GM12878 (cell line): ENCODE results near the gene RNF126. TPM values are rescaled to one million over a fixed set of nuclear protein-coding genes. Genes with fewer than 3 reads are reported as not detected.

ENCODE experiments used
- ATAC-seq: fragments of 200-7000 bp; cut with Tn5 transposase; 3 replicates; pipeline ENCODE4 v1.9.1; 2020; ENCODE audit warnings: mild to moderate bottlenecking, moderate library complexity
- BruUV-seq: library from RNA; stranded (reverse); fragments of 400-500 nt; replicated peaks from 2 replicates; lab custom pipeline; 2021; lab: Mats Ljungman, UMichigan
- CTCF ChIA-PET: fragments of 300-600 bp; sonication (Branson Sonifier 250); formaldehyde crosslinking; extraction: SDS; loops from one replicate; lab custom pipeline; 2021; ENCODE audit warnings: inconsistent platforms; lab: Yijun Ruan, JAX
- POLR2A ChIA-PET: fragments of 350-600 bp; formaldehyde crosslinking; extraction: SDS; loops from one replicate; lab custom pipeline; 2021; ENCODE audit warnings: inconsistent platforms; lab: Charles Lee
- RAD21 ChIA-PET: fragments of 300-600 bp; sonication (Branson Sonifier 250); formaldehyde crosslinking; loops from one replicate; lab custom pipeline; 2023; ENCODE audit warnings: antibody characterized with exemption; ENCODE audit not compliant: unreplicated experiment; lab: Charles Lee
- SMC1A ChIA-PET: fragments of 300-600 bp; sonication (Branson Sonifier 250); formaldehyde crosslinking; loops from one replicate; lab custom pipeline; 2023; ENCODE audit not compliant: unreplicated experiment, uncharacterized antibody; lab: Charles Lee
- DNase-seq: peaks from one replicate; pipeline ENCODE4 v3.0.0-alpha.2; 2011; ENCODE audit warnings: low read depth, low spot score
- FAIRE-seq: peaks from 3 replicates; lab custom pipeline; 2011; peaks lifted over from hg19 to GRCh38; lab: Jason Lieb, UNC
- H2AFZ ChIP-seq: 2 replicates; pipeline ENCODE4 v1.6.0; 2011; ENCODE audit warnings: low read depth, low read length, control low read depth; ENCODE audit not compliant: control insufficient read depth
- H3K27ac ChIP-seq: 2 replicates; pipeline ENCODE4 v1.5.1; 2011; ENCODE audit warnings: control low read depth; ENCODE audit not compliant: control insufficient read depth, insufficient read depth
- H3K27me3 ChIP-seq, 2 experiments: replicated peaks in 1 of 2; 2 replicates each; pipeline versions ENCODE4 v1.6.0 to v1.6.1; 2011; ENCODE audit warnings: low read length in 1 of 2; ENCODE audit not compliant: control insufficient read depth in 2 of 2, insufficient read depth in 2 of 2
- H3K36me3 ChIP-seq, 2 experiments: 2 replicates each; pipeline ENCODE4 v1.5.1; 2011; ENCODE audit warnings: low read length in 1 of 2; ENCODE audit not compliant: control insufficient read depth in 2 of 2, insufficient read depth in 2 of 2
- H3K4me1 ChIP-seq: 2 replicates; pipeline ENCODE4 v1.6.1; 2011; ENCODE audit warnings: mild to moderate bottlenecking, low read length, moderate library complexity, mixed read lengths; ENCODE audit not compliant: control insufficient read depth, insufficient read depth
- H3K4me2 ChIP-seq: 2 replicates; pipeline ENCODE4 v1.6.0; 2011; ENCODE audit warnings: control low read depth; ENCODE audit not compliant: control insufficient read depth, insufficient read depth
- H3K4me3 ChIP-seq: fragments of 200-600 bp; sonication (generic); 2 replicates; pipeline ENCODE4 v1.5.1; 2016
- H3K79me2 ChIP-seq: 2 replicates; pipeline ENCODE4 v1.6.0; 2011; ENCODE audit warnings: low read length; ENCODE audit not compliant: control insufficient read depth, insufficient read depth
- H3K9ac ChIP-seq: 2 replicates; pipeline ENCODE4 v1.8.0; 2011; ENCODE audit warnings: low read length, control low read depth, mixed read lengths; ENCODE audit not compliant: control insufficient read depth, insufficient read depth
- H3K9me3 ChIP-seq: replicated peaks from 3 replicates; pipeline ENCODE4 v1.5.1; 2011; ENCODE audit warnings: mild to moderate bottlenecking, low read length; ENCODE audit not compliant: control insufficient read depth, insufficient read depth
- H4K20me1 ChIP-seq: 2 replicates; pipeline ENCODE4 v1.6.0; 2011; ENCODE audit not compliant: control insufficient read depth, insufficient read depth
- EED ChIP-seq: sonication (generic); IDR thresholded peaks from 2 replicates; pipeline ENCODE4 v1.6.1; 2016; ENCODE audit warnings: antibody characterized with exemption, low read depth
- NR2C1 ChIP-seq: fragments of 450-650 bp; IDR thresholded peaks from 2 replicates; pipeline ENCODE4 v1.6.1; 2017; ENCODE audit warnings: antibody characterized with exemption, mild to moderate bottlenecking, moderate library complexity
- POLR2AphosphoS5 ChIP-seq: IDR thresholded peaks from 2 replicates; pipeline ENCODE4 v1.6.1; 2011; ENCODE audit warnings: mild to moderate bottlenecking, low read length, inconsistent platforms
- RAD21 ChIP-seq: IDR thresholded peaks from 2 replicates; pipeline ENCODE4 v1.6.1; 2011; ENCODE audit warnings: mild to moderate bottlenecking, low read depth, low read length, moderate library complexity; ENCODE audit not compliant: insufficient read depth
- SIX5 ChIP-seq: IDR thresholded peaks from 2 replicates; pipeline ENCODE4 v1.6.1; 2011; ENCODE audit warnings: mild to moderate bottlenecking, low read depth, low read length, moderate library complexity; ENCODE audit not compliant: severe bottlenecking
- SPI1 ChIP-seq: IDR thresholded peaks from 2 replicates; pipeline ENCODE4 v1.6.1; 2011; ENCODE audit warnings: low read depth, mild to moderate bottlenecking, low read length, moderate library complexity, borderline replicate concordance; ENCODE audit not compliant: insufficient read depth
- SREBF2 ChIP-seq: IDR thresholded peaks from 2 replicates; pipeline ENCODE4 v1.6.1; 2012; ENCODE audit warnings: mild to moderate bottlenecking, low read length
- ZNF274 ChIP-seq: IDR thresholded peaks from one replicate; pipeline ENCODE4 v1.8.0; 2011; ENCODE audit not compliant: insufficient read length, insufficient read depth
- WGBS: methylation state at CpG from one replicate; pipeline ENCODE4 v1.1.6; 2016; ENCODE audit warnings: low lambda C conversion rate; ENCODE audit not compliant: insufficient replicate concordance, insufficient coverage; ENCODE audit errors: missing lambda C conversion rate; 5-methylcytosine and 5-hydroxymethylcytosine counted together
- in situ Hi-C: fragments of 300-500 bp; cut with MboI; formaldehyde crosslinking; loops from 9 replicates; pipeline ENCODE4 v1.14.3; 2018; ENCODE audit warnings: mixed read lengths
- intact Hi-C: fragments of 100-400 bp; cut with micrococcal nuclease; formaldehyde crosslinking; loops from one replicate; pipeline ENCODE4 v1.14.2; 2022; ENCODE audit not compliant: unreplicated experiment
- polyA plus RNA-seq, 11 experiments: library from polyadenylated mRNA; depleted of rRNA in 4 of 11; unstranded in 6 of 11; stranded (reverse) in 5 of 11; fragments of >200 nt; fragmentation: Nextera tagmentation in 4 of 11; fragmentation: Illumina TruSeq in 1 of 11; extraction: Ambion mirVana in 4 of 11; extraction: Trizol in 1 of 11; gene quantifications; 1 replicate in 1 of 11; 2 replicates in 10 of 11; pipeline versions ENCODE4 v1.2.1 to v1.2.3, GENCODE V29; 2011 to 2016; ENCODE audit warnings: inconsistent platforms in 2 of 11, missing spikeins in 2 of 11, low read depth in 1 of 11
- total RNA-seq, 4 experiments: library from RNA; depleted of rRNA in 3 of 4; stranded (reverse); fragments of >200 nt in 3 of 4; fragmentation: Illumina TruSeq in 1 of 4; extraction: Trizol in 1 of 4; gene quantifications; 2 replicates each; pipeline versions ENCODE4 v1.2.1 to v1.2.3, GENCODE V29; 2013 to 2021
- TF ChIP-seq, protein P1 (sequence below): IDR thresholded peaks from 2 replicates; pipeline ENCODE4 v1.6.1; 2011; ENCODE audit warnings: borderline replicate concordance, low read depth, mild to moderate bottlenecking, moderate library complexity, low read length; ENCODE audit not compliant: insufficient read depth, poor library complexity, severe bottlenecking
- TF ChIP-seq, protein P2 (sequence below): fragments of 450-650 bp; IDR thresholded peaks from 2 replicates; pipeline ENCODE4 v1.6.1; 2016; ENCODE audit warnings: mild to moderate bottlenecking, moderate library complexity, borderline replicate concordance
- TF ChIP-seq, protein P3 (sequence below): fragments of 450-650 bp; IDR thresholded peaks from 2 replicates; pipeline ENCODE4 v1.6.1; 2017; ENCODE audit warnings: mild to moderate bottlenecking
- TF ChIP-seq, protein P4 (sequence below): IDR thresholded peaks from 2 replicates; pipeline ENCODE4 v1.6.1; 2012; ENCODE audit warnings: low read depth, low read length, improper control_type of control experiment
- TF ChIP-seq, protein P5 (sequence below): IDR thresholded peaks from 2 replicates; pipeline ENCODE4 v1.6.1; 2012; ENCODE audit warnings: low read depth, low read length, improper control_type of control experiment

Gene RNF126
- total and polyA plus RNA-seq, 10 of the 15 experiments (the other 5 are each of a cell fraction or from before 2014, with no cell fraction given), result 0.45 to 100 (median 50.6) TPM

DNA sequence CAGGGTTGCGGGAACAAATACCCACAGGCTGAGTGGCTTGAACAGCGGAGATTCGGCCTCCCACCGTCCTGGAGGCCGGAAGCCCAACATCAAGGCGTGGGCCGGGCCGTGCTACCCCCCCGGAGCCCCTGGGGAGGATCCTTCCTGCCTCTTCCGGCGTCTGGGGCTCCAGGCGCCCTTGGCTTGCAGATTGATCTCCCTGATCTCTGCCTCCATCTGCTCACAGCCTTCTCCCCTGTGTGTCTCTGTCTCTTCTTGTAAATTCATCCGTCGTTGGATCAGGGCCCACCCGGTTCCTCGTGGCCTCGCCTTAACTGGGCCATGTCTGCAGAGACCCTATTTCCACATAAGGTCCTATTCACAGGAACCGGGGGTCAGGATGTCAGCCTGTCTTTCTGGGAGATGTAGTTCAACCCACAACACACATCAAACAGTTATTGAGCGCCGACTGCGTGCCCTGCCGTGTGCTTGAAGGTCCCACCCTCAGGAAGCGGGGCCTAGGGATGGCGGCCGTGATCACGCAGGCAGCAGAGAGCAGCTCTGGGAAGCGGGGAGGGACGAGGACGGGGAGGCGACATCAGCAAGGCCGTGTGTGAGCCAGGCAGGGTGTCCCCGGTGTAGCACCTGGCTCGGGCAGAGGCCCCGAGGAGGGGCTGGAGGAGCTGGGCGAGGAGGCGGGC lies 52.1 kb downstream of the RNF126 start:
- RAD21 ChIA-PET, result no interaction called here
- TF ChIP-seq, protein P1, sequence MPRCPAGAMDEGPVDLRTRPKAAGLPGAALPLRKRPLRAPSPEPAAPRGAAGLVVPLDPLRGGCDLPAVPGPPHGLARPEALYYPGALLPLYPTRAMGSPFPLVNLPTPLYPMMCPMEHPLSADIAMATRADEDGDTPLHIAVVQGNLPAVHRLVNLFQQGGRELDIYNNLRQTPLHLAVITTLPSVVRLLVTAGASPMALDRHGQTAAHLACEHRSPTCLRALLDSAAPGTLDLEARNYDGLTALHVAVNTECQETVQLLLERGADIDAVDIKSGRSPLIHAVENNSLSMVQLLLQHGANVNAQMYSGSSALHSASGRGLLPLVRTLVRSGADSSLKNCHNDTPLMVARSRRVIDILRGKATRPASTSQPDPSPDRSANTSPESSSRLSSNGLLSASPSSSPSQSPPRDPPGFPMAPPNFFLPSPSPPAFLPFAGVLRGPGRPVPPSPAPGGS, result no peak
- no peak for TF ChIP-seq SPI1
- TF ChIP-seq RAD21, result no peak
- TF ChIP-seq POLR2AphosphoS5, result no peak
- TF ChIP-seq, protein P2, sequence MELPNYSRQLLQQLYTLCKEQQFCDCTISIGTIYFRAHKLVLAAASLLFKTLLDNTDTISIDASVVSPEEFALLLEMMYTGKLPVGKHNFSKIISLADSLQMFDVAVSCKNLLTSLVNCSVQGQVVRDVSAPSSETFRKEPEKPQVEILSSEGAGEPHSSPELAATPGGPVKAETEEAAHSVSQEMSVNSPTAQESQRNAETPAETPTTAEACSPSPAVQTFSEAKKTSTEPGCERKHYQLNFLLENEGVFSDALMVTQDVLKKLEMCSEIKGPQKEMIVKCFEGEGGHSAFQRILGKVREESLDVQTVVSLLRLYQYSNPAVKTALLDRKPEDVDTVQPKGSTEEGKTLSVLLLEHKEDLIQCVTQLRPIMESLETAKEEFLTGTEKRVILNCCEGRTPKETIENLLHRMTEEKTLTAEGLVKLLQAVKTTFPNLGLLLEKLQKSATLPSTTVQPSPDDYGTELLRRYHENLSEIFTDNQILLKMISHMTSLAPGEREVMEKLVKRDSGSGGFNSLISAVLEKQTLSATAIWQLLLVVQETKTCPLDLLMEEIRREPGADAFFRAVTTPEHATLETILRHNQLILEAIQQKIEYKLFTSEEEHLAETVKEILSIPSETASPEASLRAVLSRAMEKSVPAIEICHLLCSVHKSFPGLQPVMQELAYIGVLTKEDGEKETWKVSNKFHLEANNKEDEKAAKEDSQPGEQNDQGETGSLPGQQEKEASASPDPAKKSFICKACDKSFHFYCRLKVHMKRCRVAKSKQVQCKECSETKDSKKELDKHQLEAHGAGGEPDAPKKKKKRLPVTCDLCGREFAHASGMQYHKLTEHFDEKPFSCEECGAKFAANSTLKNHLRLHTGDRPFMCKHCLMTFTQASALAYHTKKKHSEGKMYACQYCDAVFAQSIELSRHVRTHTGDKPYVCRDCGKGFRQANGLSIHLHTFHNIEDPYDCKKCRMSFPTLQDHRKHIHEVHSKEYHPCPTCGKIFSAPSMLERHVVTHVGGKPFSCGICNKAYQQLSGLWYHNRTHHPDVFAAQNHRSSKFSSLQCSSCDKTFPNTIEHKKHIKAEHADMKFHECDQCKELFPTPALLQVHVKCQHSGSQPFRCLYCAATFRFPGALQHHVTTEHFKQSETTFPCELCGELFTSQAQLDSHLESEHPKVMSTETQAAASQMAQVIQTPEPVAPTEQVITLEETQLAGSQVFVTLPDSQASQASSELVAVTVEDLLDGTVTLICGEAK, result peak; percentile 78; the same call in 1 of the 2 replicates
- peak; percentile 32 for TF ChIP-seq SIX5
- peak; percentile 71 for TF ChIP-seq NR2C1
- TF ChIP-seq, protein P3, sequence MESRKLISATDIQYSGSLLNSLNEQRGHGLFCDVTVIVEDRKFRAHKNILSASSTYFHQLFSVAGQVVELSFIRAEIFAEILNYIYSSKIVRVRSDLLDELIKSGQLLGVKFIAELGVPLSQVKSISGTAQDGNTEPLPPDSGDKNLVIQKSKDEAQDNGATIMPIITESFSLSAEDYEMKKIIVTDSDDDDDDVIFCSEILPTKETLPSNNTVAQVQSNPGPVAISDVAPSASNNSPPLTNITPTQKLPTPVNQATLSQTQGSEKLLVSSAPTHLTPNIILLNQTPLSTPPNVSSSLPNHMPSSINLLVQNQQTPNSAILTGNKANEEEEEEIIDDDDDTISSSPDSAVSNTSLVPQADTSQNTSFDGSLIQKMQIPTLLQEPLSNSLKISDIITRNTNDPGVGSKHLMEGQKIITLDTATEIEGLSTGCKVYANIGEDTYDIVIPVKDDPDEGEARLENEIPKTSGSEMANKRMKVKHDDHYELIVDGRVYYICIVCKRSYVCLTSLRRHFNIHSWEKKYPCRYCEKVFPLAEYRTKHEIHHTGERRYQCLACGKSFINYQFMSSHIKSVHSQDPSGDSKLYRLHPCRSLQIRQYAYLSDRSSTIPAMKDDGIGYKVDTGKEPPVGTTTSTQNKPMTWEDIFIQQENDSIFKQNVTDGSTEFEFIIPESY, result no peak
- TF ChIP-seq, protein P4, sequence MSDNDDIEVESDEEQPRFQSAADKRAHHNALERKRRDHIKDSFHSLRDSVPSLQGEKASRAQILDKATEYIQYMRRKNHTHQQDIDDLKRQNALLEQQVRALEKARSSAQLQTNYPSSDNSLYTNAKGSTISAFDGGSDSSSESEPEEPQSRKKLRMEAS, result no peak
- no peak for TF ChIP-seq ZNF274
- TF ChIP-seq EED, result 0 out of 2 replicates have a peak, but pooled peaks have one; percentile 4
- TF ChIP-seq SREBF2, result no peak
- TF ChIP-seq, protein P5, sequence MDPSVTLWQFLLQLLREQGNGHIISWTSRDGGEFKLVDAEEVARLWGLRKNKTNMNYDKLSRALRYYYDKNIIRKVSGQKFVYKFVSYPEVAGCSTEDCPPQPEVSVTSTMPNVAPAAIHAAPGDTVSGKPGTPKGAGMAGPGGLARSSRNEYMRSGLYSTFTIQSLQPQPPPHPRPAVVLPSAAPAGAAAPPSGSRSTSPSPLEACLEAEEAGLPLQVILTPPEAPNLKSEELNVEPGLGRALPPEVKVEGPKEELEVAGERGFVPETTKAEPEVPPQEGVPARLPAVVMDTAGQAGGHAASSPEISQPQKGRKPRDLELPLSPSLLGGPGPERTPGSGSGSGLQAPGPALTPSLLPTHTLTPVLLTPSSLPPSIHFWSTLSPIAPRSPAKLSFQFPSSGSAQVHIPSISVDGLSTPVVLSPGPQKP, result 0 out of 2 replicates have a peak, but pooled peaks have one; percentile 35

More for the DNA sequence above, 52.1 kb downstream of the RNF126 start:
- Histone ChIP-seq H3K4me3 (no peak overlapping the region; the same call in 1 of the 2 replicates), H4K20me1 (no peaks in the 10 kb centered on the region), H2AFZ (peak overlapping the region; percentile 78), H3K4me2 (peak overlapping the region; percentile 74), H3K9ac (peak overlapping the region; percentile 60; the same call in 1 of the 2 replicates), H3K27me3 (no peaks in the 10 kb centered on the region), H3K4me1 (peaks cover 8% of the 10 kb centered on the region), H3K9me3 (no peaks in the 10 kb centered on the region), H3K27ac (peak overlapping the region; percentile 73), H3K79me2 (no peaks in the 10 kb centered on the region), H3K36me3 (no peaks in the 10 kb centered on the region)
- ChIA-PET POLR2A (interaction anchor here (0.9 to 1.4 kb wide), 3 partner anchors 15 to 79 kb away, joined by 3 to 7 read pairs (median 3); partner anchors contain the start of genes CDC34 and POLRMT), CTCF (interaction anchor here (1.0 kb wide), 1 partner anchor 100 kb away, joined by 3 read pairs; no protein-coding TSS in a partner anchor), SMC1A (interaction anchor here (1.5 kb wide), 1 partner anchor 79 kb away, joined by 3 read pairs; the partner anchor contains the start of gene CDC34)
- DNase-seq (no peak), ATAC-seq (peak; percentile 82), FAIRE-seq (peak; percentile 41)
- 33% methylated on average over 36 of the region's 36 CpGs for WGBS
- in situ Hi-C loops (no loop called here), intact Hi-C loops (no loop called here)
- BruUV-seq, result no TSS peak
